SH-SY5Y (cell line): Measurements from ENCODE around the gene RALGAPA2.

Experiments used
- GATA2 ChIP-seq: IDR thresholded peaks from 2 replicates; pipeline ENCODE4 v1.6.1; 2011; ENCODE audit warnings: mild to moderate bottlenecking, low read depth, low read length
- GATA3 ChIP-seq: IDR thresholded peaks from 2 replicates; pipeline ENCODE4 v1.6.1; 2011; ENCODE audit warnings: low read depth, mild to moderate bottlenecking, low read length, moderate library complexity

GRCh38 chr20:20432618-20433286, 279.7 kb downstream of the RALGAPA2 start:
- no peak for TF ChIP-seq GATA2
- TF ChIP-seq GATA3 = no peak
